ENCODE measurements around the gene SCP2. TPM values are rescaled to one million over a fixed set of nuclear protein-coding genes. Genes with fewer than 3 reads are reported as not detected.

The SCP2 gene
- polyA plus RNA-seq, 2 of the 4 experiments (the other 2 are of a cell fraction): 79.0 to 124 TPM

DNA sequence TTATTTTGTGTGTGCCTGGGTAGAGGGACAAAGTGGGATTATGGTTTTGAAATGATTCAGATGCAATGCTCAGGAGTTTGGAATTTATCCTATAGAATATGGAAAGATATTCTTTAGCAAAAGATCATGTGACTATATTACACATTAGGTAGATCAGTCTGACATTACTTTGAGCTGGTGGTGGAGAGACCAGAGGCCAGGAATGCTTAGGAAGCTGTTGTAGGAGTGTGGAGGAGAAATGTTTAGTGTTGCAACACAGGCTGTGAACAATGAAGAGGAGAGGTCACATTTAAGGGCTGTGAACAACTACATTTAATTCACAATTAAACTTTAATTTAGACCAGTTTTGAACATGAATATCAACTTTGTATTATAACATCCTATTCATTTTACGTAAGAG, 89.6 kb downstream of the SCP2 start:
- WGBS (ENCODE audit: missing lambda C conversion rate): 95% methylated on average over 1 of the region's 1 CpG
- FAIRE-seq: no peak
- ATAC-seq: no peak
- H3K27ac ChIP-seq: no peak overlapping the region
- peak overlapping the region; percentile 93; the same call in 1 of the 3 replicates for H3K4me2 ChIP-seq
- POLR2A ChIA-PET: no interaction called here
- DNase-seq (ENCODE audit: low read depth in 1 of 2, low spot score in 1 of 2): no peak
- no peak overlapping the region for H3K4me3 ChIP-seq
- no peak for TF ChIP-seq FOSL2 (IDR thresholded peaks at IDR 0.05)
- no peak for TF ChIP-seq FOSL2 (CRISPR knock-in tag; IDR thresholded peaks at IDR 0.05)
- TF ChIP-seq PHF8 (IDR thresholded peaks at IDR 0.05; ENCODE audit: borderline replicate concordance, low read depth): no peak
- TF ChIP-seq, protein P1, sequence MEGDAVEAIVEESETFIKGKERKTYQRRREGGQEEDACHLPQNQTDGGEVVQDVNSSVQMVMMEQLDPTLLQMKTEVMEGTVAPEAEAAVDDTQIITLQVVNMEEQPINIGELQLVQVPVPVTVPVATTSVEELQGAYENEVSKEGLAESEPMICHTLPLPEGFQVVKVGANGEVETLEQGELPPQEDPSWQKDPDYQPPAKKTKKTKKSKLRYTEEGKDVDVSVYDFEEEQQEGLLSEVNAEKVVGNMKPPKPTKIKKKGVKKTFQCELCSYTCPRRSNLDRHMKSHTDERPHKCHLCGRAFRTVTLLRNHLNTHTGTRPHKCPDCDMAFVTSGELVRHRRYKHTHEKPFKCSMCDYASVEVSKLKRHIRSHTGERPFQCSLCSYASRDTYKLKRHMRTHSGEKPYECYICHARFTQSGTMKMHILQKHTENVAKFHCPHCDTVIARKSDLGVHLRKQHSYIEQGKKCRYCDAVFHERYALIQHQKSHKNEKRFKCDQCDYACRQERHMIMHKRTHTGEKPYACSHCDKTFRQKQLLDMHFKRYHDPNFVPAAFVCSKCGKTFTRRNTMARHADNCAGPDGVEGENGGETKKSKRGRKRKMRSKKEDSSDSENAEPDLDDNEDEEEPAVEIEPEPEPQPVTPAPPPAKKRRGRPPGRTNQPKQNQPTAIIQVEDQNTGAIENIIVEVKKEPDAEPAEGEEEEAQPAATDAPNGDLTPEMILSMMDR (IDR thresholded peaks at IDR 0.05): no peak
- TF ChIP-seq, protein P2, sequence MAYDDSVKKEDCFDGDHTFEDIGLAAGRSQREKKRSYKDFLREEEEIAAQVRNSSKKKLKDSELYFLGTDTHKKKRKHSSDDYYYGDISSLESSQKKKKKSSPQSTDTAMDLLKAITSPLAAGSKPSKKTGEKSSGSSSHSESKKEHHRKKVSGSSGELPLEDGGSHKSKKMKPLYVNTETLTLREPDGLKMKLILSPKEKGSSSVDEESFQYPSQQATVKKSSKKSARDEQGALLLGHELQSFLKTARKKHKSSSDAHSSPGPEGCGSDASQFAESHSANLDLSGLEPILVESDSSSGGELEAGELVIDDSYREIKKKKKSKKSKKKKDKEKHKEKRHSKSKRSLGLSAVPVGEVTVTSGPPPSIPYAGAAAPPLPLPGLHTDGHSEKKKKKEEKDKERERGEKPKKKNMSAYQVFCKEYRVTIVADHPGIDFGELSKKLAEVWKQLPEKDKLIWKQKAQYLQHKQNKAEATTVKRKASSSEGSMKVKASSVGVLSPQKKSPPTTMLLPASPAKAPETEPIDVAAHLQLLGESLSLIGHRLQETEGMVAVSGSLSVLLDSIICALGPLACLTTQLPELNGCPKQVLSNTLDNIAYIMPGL (CRISPR knock-in tag; IDR thresholded peaks at IDR 0.05; ENCODE audit: borderline replicate concordance): no peak
- H3K4me1 ChIP-seq: peaks cover 12% of the 10 kb centered on the region; the same call in 2 of the 3 replicates
- no peaks in the 10 kb centered on the region for H3K9me3 ChIP-seq
- CTCF ChIA-PET: interaction anchor here (1.1 kb wide), 1 partner anchor 10 kb away, joined by 3 read pairs; no protein-coding TSS in a partner anchor

DNA sequence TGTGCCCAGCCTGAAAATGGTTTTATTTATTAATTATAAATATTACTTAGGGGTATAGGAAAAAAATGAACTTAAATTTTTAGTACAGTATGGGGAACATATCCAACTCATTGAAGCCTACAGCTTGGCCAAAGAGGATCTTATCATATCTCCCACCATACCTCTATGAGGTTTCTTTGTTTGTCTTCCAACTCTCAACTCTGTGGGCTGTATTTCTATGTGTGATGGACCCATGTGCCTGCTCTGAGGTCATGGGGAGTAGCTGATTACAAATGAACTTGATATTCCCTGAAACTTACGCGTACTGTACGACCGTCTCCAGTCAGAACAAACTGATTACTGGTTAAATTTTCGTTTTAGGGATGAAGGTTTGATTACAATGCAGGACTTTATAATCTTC, 93.5 kb downstream of the SCP2 start:
- WGBS (ENCODE audit: missing lambda C conversion rate): 92% methylated on average over 5 of the region's 5 CpGs
- Histone ChIP-seq H3K9me3 (no peaks in the 10 kb centered on the region), H3K27ac (no peak overlapping the region), H3K4me2 (no peak overlapping the region), H3K4me1 (peaks cover 18% of the 10 kb centered on the region; the same call in 2 of the 3 replicates), H3K4me3 (no peak overlapping the region)
- DNase-seq (ENCODE audit: low read depth in 1 of 2, low spot score in 1 of 2) (no peak), FAIRE-seq (no peak), ATAC-seq (no peak)
- TF ChIP-seq NFE2L2 (conservative IDR thresholded peaks at IDR 0.05; ENCODE audit: low read length) (no peak), TP53 (CRISPR knock-in tag; IDR thresholded peaks at IDR 0.05) (no peak), EHMT2 (IDR thresholded peaks at IDR 0.05; ENCODE audit: low read depth) (no peak)
- ChIA-PET POLR2A (no interaction called here), CTCF (no interaction called here)

DNA sequence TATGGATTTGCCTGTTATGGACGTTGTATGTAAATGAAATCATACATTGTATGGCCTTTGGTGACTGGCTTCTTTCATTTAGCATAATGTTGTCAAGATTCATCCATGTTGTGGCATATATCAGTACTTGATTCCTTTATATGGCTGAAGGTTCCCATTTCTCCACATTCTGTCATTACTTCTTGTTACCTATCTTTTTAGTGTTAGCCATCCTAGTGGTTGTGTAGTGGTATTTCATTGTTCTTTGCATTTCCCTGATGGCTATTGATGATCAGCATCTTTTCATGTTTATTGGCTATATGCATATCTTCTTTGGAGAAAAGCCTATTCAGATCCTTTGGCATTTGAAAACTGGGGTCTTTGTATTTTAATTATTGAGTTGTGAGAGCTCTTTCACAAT, 95.1 kb downstream of the SCP2 start:
- ATAC-seq (no peak), FAIRE-seq (no peak), DNase-seq (ENCODE audit: low read depth in 1 of 2, low spot score in 1 of 2) (no peak)
- TF ChIP-seq GATA3 (IDR thresholded peaks at IDR 0.05; ENCODE audit: borderline replicate concordance) (no peak), EHF (CRISPR knock-in tag; IDR thresholded peaks at IDR 0.05) (no peak), FOSL2 (IDR thresholded peaks at IDR 0.05) (no peak), FOSL2 (CRISPR knock-in tag; IDR thresholded peaks at IDR 0.05) (no peak), ZFP36 (IDR thresholded peaks at IDR 0.05; ENCODE audit: borderline replicate concordance, partially characterized antibody) (no peak), SMC3 (IDR thresholded peaks at IDR 0.05) (no peak), ZSCAN20 (CRISPR knock-in tag; IDR thresholded peaks at IDR 0.05) (no peak), RAD21 (conservative IDR thresholded peaks at IDR 0.05 in 1 of 2, IDR thresholded peaks at IDR 0.05 in 1 of 2) (no peak), JUN (IDR thresholded peaks at IDR 0.05) (no peak), CHD2 (IDR thresholded peaks at IDR 0.05; ENCODE audit: low read length, partially characterized antibody) (no peak), FOXS1 (CRISPR knock-in tag; IDR thresholded peaks at IDR 0.05) (no peak), MAFK (IDR thresholded peaks at IDR 0.05; ENCODE audit: partially characterized antibody) (no peak), TP53 (CRISPR knock-in tag; IDR thresholded peaks at IDR 0.05) (no peak), CBX2 (IDR thresholded peaks at IDR 0.05; ENCODE audit: borderline replicate concordance, low read depth) (no peak), POLR2AphosphoS2 (conservative IDR thresholded peaks at IDR 0.05; ENCODE audit: low read length) (no peak), EHMT2 (IDR thresholded peaks at IDR 0.05; ENCODE audit: low read depth) (no peak)
- TF ChIP-seq, protein P3, sequence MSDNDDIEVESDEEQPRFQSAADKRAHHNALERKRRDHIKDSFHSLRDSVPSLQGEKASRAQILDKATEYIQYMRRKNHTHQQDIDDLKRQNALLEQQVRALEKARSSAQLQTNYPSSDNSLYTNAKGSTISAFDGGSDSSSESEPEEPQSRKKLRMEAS (IDR thresholded peaks at IDR 0.05): no peak
- TF ChIP-seq, protein P1 (IDR thresholded peaks at IDR 0.05): no peak
- TF ChIP-seq, protein P4, sequence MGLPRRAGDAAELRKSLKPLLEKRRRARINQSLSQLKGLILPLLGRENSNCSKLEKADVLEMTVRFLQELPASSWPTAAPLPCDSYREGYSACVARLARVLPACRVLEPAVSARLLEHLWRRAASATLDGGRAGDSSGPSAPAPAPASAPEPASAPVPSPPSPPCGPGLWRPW (IDR thresholded peaks at IDR 0.05): no peak
- TF ChIP-seq, protein P5, sequence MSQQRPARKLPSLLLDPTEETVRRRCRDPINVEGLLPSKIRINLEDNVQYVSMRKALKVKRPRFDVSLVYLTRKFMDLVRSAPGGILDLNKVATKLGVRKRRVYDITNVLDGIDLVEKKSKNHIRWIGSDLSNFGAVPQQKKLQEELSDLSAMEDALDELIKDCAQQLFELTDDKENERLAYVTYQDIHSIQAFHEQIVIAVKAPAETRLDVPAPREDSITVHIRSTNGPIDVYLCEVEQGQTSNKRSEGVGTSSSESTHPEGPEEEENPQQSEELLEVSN (IDR thresholded peaks at IDR 0.05; ENCODE audit: borderline replicate concordance, low read depth): no peak
- TF ChIP-seq, protein P2 (CRISPR knock-in tag; IDR thresholded peaks at IDR 0.05; ENCODE audit: borderline replicate concordance): no peak
- WGBS (ENCODE audit: missing lambda C conversion rate): 86% methylated on average over 1 of the region's 1 CpG
- Histone ChIP-seq H3K4me2 (no peak overlapping the region), H3K4me3 (no peak overlapping the region), H3K4me1 (peaks cover 9% of the 10 kb centered on the region; the same call in 2 of the 3 replicates), H3K9me3 (no peaks in the 10 kb centered on the region), H3K27ac (no peak overlapping the region)
- CTCF ChIA-PET: no interaction called here
- POLR2A ChIA-PET: no interaction called here
